Cardiac fibroblast (primary cell): Measurements from ENCODE around the gene VPS26C.
A peak's percentile ranks its signal among the peaks of the same experiment; 100 is the strongest.

Source experiments
- DNase-seq, 2 donors: peaks; one replicate each; pipeline versions ENCODE4 v3.0.0 to v3.0.0-alpha.2; 2010; ENCODE audit warnings: low read depth in 2 of 2
- H3K4me3 ChIP-seq, 2 donors: replicated peaks in 1 of 2; 1 replicate in 1 of 2; 2 replicates in 1 of 2; pipeline ENCODE4 v1.5.1; 2011; ENCODE audit warnings: low read depth in 2 of 2, low read length in 2 of 2, mild to moderate bottlenecking in 2 of 2, moderate library complexity in 1 of 2
- CTCF ChIP-seq: IDR thresholded peaks from one replicate; pipeline ENCODE4 v1.5.1; 2011; ENCODE audit warnings: low read depth, mild to moderate bottlenecking, low read length, inconsistent platforms

The VPS26C gene

GRCh38 chr21:37272897-37273296, 5.8 kb upstream of the VPS26C start:
- TF ChIP-seq CTCF: no peak
- no peak for DNase-seq

GRCh38 chr21:37270576-37271365, 3.6 kb upstream of the VPS26C start:
- no peak overlapping the region for H3K4me3 ChIP-seq
- no peak for TF ChIP-seq CTCF
- no peak for DNase-seq

More at GRCh38 chr21:37272897-37273296, 5.8 kb upstream of the VPS26C start:
- no peak overlapping the region for H3K4me3 ChIP-seq

- H3K4me3 ChIP-seq: no peak overlapping the region
- no peak for TF ChIP-seq CTCF
- DNase-seq: no peak
Measured at GRCh38 chr21:37269481-37269880, 2.3 kb upstream of the VPS26C start.

GRCh38 chr21:37268186-37268503, 1.0 kb upstream of the VPS26C start:
- no peak for DNase-seq
- peak overlapping the region; percentile 65 to 86 for H3K4me3 ChIP-seq
- TF ChIP-seq CTCF: no peak

- no peak for TF ChIP-seq CTCF
- H3K4me3 ChIP-seq: peak overlapping the region; percentile 65 to 86
- peak; percentile 40 to 42 for DNase-seq
Measured at GRCh38 chr21:37266515-37267221, 466 bp downstream of the VPS26C start.

GRCh38 chr21:37264808-37265207, 2.3 kb downstream of the VPS26C start:
- DNase-seq: peak in 1 of 2 donors; percentile 23
- no peak overlapping the region for H3K4me3 ChIP-seq

More at GRCh38 chr21:37264808-37265207, 2.3 kb downstream of the VPS26C start:
- no peak for TF ChIP-seq CTCF
